HUES48 (cell line): ENCODE results near the gene CDKN2A.
A peak's percentile ranks its signal among the peaks of the same experiment; 100 is the strongest.

Source experiments
- H3K27ac ChIP-seq: one replicate; pipeline ENCODE4 v1.7.0; 2013; ENCODE audit warnings: low read depth, low read length, inconsistent platforms
- H3K27me3 ChIP-seq: 2 replicates; pipeline ENCODE4 v1.6.1; 2013; ENCODE audit warnings: mild to moderate bottlenecking, low read length; ENCODE audit not compliant: control insufficient read depth, insufficient read depth
- H3K36me3 ChIP-seq: 2 replicates; pipeline ENCODE4 v1.6.1; 2013; ENCODE audit warnings: low read length; ENCODE audit not compliant: control insufficient read depth, insufficient read depth
- H3K4me1 ChIP-seq: 2 replicates; pipeline ENCODE4 v1.6.1; 2013; ENCODE audit warnings: mild to moderate bottlenecking, low read length; ENCODE audit not compliant: control insufficient read depth, insufficient read depth
- H3K4me3 ChIP-seq: 2 replicates; pipeline ENCODE4 v1.5.1; 2013; ENCODE audit warnings: mild to moderate bottlenecking, low read depth, low read length
- H3K9ac ChIP-seq: 2 replicates; pipeline ENCODE4 v1.6.1; 2013; ENCODE audit warnings: mild to moderate bottlenecking, low read depth, low read length, moderate library complexity
- H3K9me3 ChIP-seq: 2 replicates; pipeline ENCODE4 v1.6.1; 2013; ENCODE audit warnings: low read length; ENCODE audit not compliant: control insufficient read depth, insufficient read depth

The CDKN2A gene

GRCh38 chr9:21993007-21993406 lies 1.2 kb downstream of the CDKN2A start:
- Histone ChIP-seq H3K27ac (no peak overlapping the region), H3K4me3 (peak overlapping the region; percentile 59), H3K36me3 (no peaks in the 10 kb centered on the region)

DNA sequence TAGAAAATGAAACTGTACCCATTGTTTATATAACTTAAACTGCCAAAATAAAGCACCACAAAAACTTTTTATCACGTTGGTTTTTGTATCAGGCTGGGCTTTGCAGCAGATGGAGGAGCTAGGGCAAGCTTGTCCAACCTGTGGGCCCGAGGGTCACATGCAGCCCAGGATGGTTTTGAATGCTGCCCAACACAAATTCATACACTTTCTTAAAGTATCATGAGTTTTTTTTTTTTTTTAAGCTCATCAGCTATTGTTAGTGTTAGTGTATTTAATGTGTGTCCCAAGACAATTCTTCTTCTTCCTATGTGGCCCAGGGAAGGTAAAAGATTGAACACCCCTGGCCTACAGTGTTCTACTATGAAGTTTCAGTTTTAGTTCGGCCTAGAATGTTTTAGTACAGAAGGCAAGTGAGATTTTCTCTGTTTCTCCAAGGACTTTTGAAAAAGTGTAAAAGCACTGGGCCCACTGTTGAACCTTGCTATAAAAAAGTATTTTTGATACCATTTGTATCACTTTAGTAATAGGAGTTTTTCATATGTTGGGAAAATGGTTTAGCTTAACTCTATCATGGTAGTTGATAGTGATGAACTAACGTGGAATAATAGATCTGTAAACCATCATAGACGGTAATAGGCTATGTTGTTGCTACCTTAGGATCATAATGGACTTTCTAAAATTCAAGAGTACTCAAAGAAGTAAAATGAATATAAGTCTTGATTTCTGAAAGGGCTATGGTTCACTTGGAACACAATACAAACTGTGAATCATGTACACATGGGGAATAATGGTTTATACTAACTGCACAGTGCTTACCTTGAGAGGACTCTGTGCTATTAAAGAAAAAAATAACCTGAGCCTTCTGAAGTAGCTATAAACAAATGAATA lies 2.9 kb downstream of the CDKN2A start:
- Histone ChIP-seq H3K4me3 (no peak overlapping the region), H3K9me3 (no peaks in the 10 kb centered on the region), H3K4me1 (peaks cover 31% of the 10 kb centered on the region), H3K27me3 (peaks cover 98% of the 10 kb centered on the region), H3K27ac (no peak overlapping the region), H3K36me3 (no peaks in the 10 kb centered on the region), H3K9ac (no peak overlapping the region)

More at GRCh38 chr9:21993007-21993406, 1.2 kb downstream of the CDKN2A start:
- H3K27me3 ChIP-seq = peaks cover 98% of the 10 kb centered on the region
- no peak overlapping the region for H3K9ac ChIP-seq
- peaks cover 47% of the 10 kb centered on the region for H3K4me1 ChIP-seq
- no peaks in the 10 kb centered on the region for H3K9me3 ChIP-seq

- H3K36me3 ChIP-seq = no peaks in the 10 kb centered on the region
- peaks cover 24% of the 10 kb centered on the region for H3K4me1 ChIP-seq
- peak overlapping the region; percentile 55 for H3K4me3 ChIP-seq
- no peak overlapping the region for H3K27ac ChIP-seq
- H3K9me3 ChIP-seq = no peaks in the 10 kb centered on the region
- peaks cover 98% of the 10 kb centered on the region for H3K27me3 ChIP-seq
- no peak overlapping the region for H3K9ac ChIP-seq
Observed at GRCh38 chr9:21989440-21990189, 4.6 kb downstream of the CDKN2A start.

DNA sequence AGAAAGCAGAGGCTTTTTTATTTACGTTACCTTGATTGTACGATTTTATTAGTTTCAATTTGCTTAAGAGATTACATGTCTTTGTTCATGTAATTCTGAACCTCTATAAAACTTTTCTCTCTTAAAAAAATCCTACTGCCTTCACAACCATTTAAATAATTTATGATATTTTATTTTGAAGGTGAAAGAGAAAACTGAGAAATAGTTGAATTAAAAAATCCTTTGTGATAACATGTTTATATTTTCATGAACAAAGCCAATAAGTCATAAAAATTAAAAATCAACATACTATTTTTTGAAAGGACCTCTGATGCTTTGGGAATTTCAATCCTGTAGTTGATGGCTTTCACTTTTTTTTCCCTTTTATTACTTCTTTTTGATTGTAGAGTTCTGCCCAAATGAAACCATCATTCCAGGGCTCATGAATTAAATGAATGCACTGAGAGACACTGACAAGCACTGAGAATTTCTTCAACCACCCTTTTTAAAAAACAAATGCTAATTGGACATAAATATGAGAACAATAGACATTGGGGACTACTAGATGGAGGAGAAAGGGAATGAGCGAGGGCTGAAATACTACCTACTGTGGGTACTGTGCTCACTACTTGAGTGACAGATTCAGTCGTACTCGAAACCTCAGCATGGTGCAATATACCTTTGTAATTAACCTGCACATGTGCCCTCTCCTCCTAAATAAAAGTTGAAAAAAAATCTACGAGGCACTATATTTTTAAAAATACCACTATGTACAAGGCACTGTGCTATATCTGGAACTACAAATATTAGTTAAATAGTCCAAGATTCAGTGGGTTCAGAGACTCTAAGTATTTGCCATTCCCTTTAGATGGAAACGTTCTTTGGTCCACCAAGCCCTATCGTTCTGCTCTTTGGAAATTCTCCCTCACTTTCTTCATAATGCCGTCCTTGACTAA lies 5.9 kb downstream of the CDKN2A start:
- Histone ChIP-seq H3K9ac (no peak overlapping the region), H3K27ac (no peak overlapping the region), H3K4me3 (no peak overlapping the region), H3K9me3 (no peaks in the 10 kb centered on the region), H3K4me1 (peaks cover 18% of the 10 kb centered on the region), H3K27me3 (peaks cover 100% of the 10 kb centered on the region), H3K36me3 (no peaks in the 10 kb centered on the region)

DNA sequence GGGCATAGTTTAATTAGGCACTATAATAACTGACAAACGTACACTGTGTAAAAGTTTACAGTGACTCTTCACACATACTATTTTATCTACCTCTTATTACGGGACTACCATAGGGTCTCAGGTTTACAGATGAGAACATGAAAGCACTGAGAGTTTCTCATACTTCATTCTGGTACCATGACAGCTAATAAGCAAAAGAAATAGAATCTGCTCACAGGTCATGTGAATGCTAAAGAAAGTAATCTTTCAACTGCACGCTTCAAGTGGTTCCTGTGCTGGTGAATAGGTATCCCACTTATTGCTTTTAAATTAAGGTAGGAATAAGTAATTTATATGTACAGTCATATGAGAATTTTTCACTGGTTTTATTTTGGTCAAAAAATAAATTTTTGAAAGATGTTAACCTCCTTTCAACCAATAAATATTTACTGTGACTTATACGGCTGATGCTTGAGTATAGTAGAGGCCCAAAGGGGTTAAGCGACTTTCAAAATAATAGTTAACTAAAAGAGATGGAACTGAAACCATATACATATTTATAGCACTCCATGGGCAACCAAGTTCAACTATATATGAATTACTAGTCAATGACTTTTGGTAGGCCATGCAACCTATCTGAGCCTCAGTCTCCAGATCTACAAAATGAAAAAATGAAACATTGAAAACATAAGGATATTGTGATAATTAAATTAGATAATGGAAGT lies 8.1 kb downstream of the CDKN2A start:
- Histone ChIP-seq H3K4me3 (no peak overlapping the region), H3K27me3 (peaks cover 100% of the 10 kb centered on the region), H3K4me1 (peaks cover 14% of the 10 kb centered on the region), H3K9ac (no peak overlapping the region), H3K36me3 (no peaks in the 10 kb centered on the region), H3K27ac (no peak overlapping the region), H3K9me3 (no peaks in the 10 kb centered on the region)

GRCh38 chr9:21984101-21984500 lies 10.1 kb downstream of the CDKN2A start:
- Histone ChIP-seq H3K9me3 (no peaks in the 10 kb centered on the region), H3K27ac (no peak overlapping the region), H3K36me3 (no peaks in the 10 kb centered on the region), H3K9ac (no peak overlapping the region), H3K27me3 (peaks cover 96% of the 10 kb centered on the region), H3K4me1 (0 out of 2 replicates have a peak, but pooled peaks cover 5% of the 10 kb centered on the region), H3K4me3 (no peak overlapping the region)

DNA sequence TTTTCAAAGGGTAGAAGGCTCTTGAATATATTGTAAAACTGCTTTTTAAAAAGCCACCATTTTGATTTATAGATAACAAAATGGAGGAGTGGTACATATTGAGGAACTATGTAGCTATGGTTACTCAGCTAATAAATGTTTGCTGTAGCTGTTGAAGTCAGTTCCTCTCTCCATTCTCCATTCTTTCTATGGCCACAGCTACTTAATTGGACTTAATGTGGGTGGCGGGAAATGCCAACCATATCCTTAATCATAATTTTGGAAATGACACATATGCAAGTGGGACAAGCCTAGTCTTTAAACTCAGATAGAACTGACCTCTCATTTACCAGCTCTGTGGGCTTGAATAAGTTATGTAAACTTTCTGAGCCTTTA lies 10.6 kb downstream of the CDKN2A start:
- Histone ChIP-seq H3K27ac (no peak overlapping the region), H3K36me3 (no peaks in the 10 kb centered on the region), H3K9me3 (no peaks in the 10 kb centered on the region), H3K4me3 (no peak overlapping the region), H3K4me1 (no peaks in the 10 kb centered on the region), H3K9ac (no peak overlapping the region), H3K27me3 (peaks cover 96% of the 10 kb centered on the region)

- no peak overlapping the region for H3K27ac ChIP-seq
Observed at GRCh38 chr9:21982861-21983560, 11.2 kb downstream of the CDKN2A start.

GRCh38 chr9:21982391-21982790 lies 11.8 kb downstream of the CDKN2A start:
- Histone ChIP-seq H3K4me3 (no peak overlapping the region), H3K9me3 (no peaks in the 10 kb centered on the region), H3K27ac (no peak overlapping the region), H3K4me1 (no peaks in the 10 kb centered on the region), H3K9ac (no peak overlapping the region), H3K27me3 (peaks cover 96% of the 10 kb centered on the region), H3K36me3 (no peaks in the 10 kb centered on the region)

More at GRCh38 chr9:21982861-21983560, 11.2 kb downstream of the CDKN2A start:
- peaks cover 96% of the 10 kb centered on the region for H3K27me3 ChIP-seq
- no peak overlapping the region for H3K4me3 ChIP-seq
- no peak overlapping the region for H3K9ac ChIP-seq
- no peaks in the 10 kb centered on the region for H3K9me3 ChIP-seq
- no peaks in the 10 kb centered on the region for H3K4me1 ChIP-seq
- no peaks in the 10 kb centered on the region for H3K36me3 ChIP-seq
